Activated CD8-positive, alpha-beta memory T cell treated with anti-CD3 and anti-CD28 coated beads, Interleukin-2, amount 50 U/mL, for 48 hours (primary cell): ENCODE data around the gene UQCRQ.

ENCODE experiments used
- DNase-seq: peaks from one replicate; pipeline ENCODE4 v3.0.0-alpha.2; 2020

UQCRQ gene

GRCh38 chr5:132866342-132867045 is at the start of gene UQCRQ, which contains the start of gene GDF9:
TSS of gene UQCRQ (plus strand) at chr5:132866642. CDS start at chr5:132866882, 240 bp downstream.
TSS of gene GDF9 (minus strand) at chr5:132866469. CDS start at chr5:132864533, 1,936 bp downstream.
- DNase-seq: peak; percentile 91

- DNase-seq: no peak
Observed at GRCh38 chr5:132817011-132817410, 49.4 kb upstream of the UQCRQ start.

- no peak for DNase-seq
Observed at GRCh38 chr5:132819468-132819867, 47.0 kb upstream of the UQCRQ start.

- DNase-seq: peak; percentile 99
Observed at GRCh38 chr5:132820162-132820754, 46.2 kb upstream of the UQCRQ start.

- DNase-seq: no peak
Observed at GRCh38 chr5:132821350-132821749, 45.1 kb upstream of the UQCRQ start.

- DNase-seq: no peak
Observed at GRCh38 chr5:132821791-132822190, 44.7 kb upstream of the UQCRQ start.

DNA sequence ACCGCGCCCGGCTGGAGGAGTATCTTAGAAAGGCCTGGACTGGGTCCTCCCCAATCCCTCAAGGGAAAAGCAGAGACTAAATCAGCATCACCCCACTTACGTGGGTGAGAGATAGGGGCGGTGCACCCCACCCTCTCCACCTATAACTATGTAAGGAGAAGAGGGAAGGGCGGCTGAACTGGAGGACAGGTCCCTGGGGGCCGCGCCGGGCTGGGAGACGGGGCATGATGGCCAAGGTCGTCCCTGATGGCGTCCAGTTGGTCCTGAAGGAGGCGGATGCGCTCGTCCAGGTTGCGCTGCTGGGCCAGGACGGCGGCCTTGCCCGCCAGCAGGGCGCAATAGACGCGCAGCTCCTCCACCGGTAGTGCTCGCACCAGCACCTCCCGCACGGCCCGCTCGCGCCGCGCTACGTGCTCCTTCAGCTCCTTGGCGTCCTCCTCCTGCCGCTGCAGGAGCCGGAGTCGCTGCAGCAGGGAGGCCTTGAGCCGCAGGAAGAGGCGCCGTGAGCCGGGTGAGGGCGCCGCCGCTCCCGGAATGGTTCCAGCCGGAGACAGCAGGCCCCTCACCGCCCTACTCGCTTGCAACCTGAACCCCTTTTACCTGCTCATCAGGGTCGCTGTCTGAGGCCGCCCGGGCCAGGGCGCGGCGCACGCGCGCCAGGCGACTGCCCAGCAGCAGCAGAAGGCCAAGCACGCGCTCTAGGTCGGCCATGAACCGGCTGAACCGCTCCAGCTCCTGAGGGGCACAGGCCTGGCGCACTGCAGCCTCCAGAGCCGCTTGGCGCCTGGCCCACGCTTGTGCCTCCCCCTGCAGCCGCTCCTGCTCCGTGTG is 43.6 kb upstream of the UQCRQ start:
- no peak for DNase-seq

GRCh38 chr5:132823481-132824050 is 42.9 kb upstream of the UQCRQ start:
- no peak for DNase-seq

GRCh38 chr5:132824426-132824825 is 42.0 kb upstream of the UQCRQ start:
- DNase-seq: no peak

DNA sequence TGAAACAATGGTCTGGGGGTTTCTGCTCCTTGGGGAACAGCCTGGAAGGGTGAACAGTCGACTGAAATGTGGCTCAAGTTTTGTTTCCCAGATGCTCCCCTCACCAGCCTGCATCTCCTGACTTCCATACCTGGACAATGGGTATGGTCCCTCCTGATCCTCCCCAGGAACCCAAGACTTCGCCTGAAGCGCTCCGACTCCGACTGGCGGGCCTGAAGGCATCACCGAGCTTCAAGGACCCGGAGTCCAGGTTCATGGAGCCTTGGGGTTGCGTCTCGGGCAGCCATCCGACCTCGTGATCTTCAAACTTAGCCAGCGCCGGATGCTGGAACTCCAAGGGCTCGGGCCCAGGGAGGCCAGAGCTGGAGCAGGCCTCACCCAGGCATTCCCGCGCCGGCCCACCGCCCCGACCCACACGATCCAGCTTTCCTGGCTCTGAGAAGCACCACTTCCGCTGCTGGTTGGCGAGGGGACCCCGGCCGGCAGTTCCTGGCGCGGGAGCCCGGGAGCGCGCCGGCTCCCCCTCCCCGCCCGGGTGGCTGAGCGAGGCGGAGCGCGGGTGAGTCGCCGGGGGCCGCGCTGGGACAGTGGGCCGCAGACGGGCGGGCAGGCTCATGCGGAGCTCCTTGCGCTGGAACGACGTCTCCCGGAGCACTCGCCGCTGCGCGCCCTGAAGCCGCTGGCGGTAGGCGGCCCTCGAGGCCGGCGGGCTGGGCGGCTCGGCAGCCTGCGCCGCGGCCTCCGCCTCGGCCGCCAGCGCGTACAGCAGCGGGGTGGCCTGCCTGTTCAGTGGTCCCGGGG is 41.2 kb upstream of the UQCRQ start:
- no peak for DNase-seq

DNA sequence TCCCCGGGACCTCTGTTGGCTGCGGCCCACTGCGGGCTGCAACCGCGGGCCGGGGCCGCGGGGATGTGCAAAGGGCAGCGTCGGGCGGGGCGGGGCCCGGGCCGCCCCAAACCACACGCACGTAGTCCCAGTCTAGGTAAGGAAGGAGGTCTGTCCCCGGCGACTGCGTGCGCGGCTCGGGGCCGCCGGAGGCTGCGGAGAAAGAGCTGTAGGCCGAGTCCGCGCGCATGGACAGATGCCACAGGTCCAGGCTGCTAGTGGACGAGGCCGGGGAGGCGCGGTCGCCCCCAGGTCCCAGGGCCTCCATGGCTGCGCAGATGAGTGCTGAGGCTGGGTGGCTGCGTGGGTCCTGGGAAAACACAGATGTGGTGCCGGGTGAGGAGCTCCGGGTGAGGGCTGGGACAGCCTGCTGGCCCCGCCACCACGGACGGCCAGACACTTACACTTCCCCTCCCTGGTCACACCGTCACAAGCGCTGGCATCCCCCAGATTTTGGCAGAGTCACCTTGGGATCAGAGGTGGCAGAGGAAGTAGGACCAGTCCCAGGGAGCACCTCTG is 40.5 kb upstream of the UQCRQ start:
- no peak for DNase-seq

DNA sequence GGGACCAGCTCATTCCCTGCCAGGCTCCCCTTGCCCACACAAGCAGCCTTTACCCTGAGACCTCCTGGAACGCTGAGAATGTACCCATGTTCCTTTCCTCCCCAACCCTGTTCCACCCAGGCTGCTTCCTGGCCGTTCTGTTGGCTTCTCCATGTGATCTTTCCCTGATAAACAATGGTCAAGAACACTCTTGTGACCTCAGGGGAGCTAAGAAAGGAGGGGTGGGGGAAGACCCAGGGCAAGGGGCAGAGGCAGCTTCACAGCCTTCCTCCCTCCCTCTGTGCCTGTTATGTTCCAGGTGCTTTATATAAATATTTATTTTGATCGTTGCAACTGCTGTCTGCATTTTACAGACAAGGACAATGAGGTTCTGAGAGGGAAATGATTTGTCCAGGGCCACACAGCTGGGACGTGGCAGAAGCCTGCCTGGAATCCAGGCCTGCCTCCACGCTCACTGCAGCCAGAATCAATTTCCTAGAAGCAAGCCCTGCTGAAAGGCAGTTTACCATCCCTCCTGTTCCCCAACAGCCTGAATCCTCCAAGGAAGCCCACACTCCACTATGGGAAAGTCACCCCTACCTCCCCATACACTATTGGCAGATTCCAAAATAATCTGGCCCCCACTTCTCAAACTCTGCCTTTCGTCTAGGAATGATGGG is 39.9 kb upstream of the UQCRQ start:
- DNase-seq: no peak

- peak; percentile 45 for DNase-seq
Observed at GRCh38 chr5:132827943-132828673, 38.3 kb upstream of the UQCRQ start.

DNA sequence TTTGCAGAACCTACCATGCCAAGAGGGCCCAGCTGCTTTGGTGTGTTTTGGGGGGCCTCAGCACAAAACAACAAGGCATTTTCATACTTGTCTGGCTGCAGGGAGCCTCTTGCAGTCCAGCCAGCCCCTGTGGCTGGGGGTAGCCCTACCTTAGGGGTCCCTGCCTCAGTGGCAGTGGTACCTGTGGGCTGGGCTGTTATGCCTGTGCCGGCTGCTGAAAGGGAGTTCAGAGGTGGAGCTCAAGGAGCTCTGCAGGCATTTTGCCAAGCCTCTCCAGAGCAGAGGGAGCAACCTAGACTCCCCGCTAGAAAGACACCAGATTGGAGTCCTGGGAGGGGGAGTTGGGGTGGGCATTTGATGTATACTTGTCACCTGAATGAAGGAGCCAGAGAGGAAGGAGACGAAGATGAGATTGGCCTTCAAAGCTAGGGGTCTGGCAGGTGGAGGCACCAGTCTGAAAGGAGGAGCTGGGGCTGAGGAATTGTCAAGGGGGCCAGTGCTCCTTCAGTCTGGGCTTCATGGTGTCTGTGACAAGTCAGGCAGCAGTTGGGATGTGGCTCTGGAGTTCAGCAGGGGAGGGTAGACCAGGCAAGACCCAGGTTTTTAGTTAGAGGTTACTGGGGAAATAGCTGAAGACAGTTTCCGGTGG is 37.5 kb upstream of the UQCRQ start:
- DNase-seq: no peak

GRCh38 chr5:132829742-132830435 is 36.6 kb upstream of the UQCRQ start:
- peak; percentile 87 for DNase-seq

DNA sequence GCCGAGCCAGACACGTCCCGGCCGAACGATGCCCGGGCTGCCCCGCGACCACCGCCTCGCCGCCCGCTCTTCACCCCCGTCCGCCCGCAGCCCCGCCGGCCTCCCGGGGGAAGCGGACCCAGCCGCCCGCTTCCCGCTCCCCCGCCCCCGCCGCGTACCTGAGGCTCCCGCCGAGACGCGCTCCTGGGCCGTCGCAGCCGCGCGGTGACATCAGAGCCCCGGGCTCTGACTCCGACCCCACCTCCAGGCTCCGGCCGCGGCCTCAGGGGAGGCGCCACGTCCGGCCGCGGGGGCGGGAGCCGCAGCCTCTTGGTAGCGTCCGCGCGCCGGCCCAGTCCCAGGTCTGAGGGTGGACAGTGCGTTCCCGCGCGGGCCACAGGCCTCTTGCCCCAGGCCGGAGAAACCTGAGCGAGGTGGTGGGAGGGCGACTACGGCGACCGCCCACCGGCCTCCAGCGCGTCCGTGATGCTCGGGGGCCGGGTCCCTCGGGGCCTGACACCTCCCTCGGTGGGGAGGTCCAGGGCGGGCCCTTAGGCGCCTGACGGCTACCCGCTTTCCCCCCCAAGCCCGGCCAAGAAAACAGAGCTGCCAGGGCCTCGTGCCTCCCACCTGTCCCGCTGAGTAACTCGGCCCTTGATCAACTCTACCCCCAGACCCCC is 35.9 kb upstream of the UQCRQ start, which contains the start of gene SHROOM1:
SHROOM1 (minus strand) TSS at position 212 of the 659 bp plus-strand sequence. CDS start 4,507 bp downstream, outside the sequence.
- peak; percentile 67 for DNase-seq

- no peak for DNase-seq
Observed at GRCh38 chr5:132831095-132831860, 35.2 kb upstream of the UQCRQ start.

DNA sequence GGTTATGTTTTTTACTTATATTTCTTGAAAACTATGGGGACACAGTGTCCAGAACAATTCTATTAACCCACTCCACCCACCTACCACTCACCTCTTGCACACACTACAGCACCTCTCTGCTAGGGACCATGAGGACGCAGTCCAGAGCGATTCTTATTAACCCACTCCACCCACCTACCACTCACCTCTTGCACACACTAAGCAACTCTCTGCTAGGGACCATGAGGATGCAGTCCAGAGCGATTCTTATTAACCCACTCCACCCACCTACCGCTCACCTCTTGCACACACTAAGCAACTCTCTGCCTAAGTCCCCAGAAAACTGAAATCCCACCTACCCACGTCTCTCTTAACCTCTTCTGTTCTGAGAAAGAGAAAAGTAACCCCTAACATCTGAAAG is 33.8 kb upstream of the UQCRQ start:
- DNase-seq: no peak
